ENCODE data around the gene KCNT1.

The KCNT1 gene

GRCh38 chr9:135745686-135746324 lies 43.8 kb downstream of the KCNT1 start:
- DNase-seq (ENCODE audit: low spot score), result no peak

GRCh38 chr9:135746565-135746964 lies 44.6 kb downstream of the KCNT1 start:
- DNase-seq (ENCODE audit: low spot score), result no peak

GRCh38 chr9:135747311-135747710 lies 45.3 kb downstream of the KCNT1 start:
- DNase-seq (ENCODE audit: low spot score), result no peak

- DNase-seq (ENCODE audit: low spot score), result no peak
These were observed 46.7 kb downstream of the KCNT1 start for GRCh38 chr9:135748676-135749075.

GRCh38 chr9:135749171-135750045 lies 47.4 kb downstream of the KCNT1 start:
- DNase-seq (ENCODE audit: low spot score), result no peak

GRCh38 chr9:135750786-135751185 lies 48.8 kb downstream of the KCNT1 start:
- no peak for DNase-seq (ENCODE audit: low spot score)

- DNase-seq (ENCODE audit: low spot score), result no peak
These were observed 49.5 kb downstream of the KCNT1 start for GRCh38 chr9:135751501-135751900.

GRCh38 chr9:135752281-135753204 lies 50.6 kb downstream of the KCNT1 start:
- no peak for DNase-seq (ENCODE audit: low spot score)

GRCh38 chr9:135753391-135754105 lies 51.6 kb downstream of the KCNT1 start:
- DNase-seq (ENCODE audit: low spot score), result no peak

GRCh38 chr9:135756576-135756975 lies 54.6 kb downstream of the KCNT1 start:
- no peak for DNase-seq (ENCODE audit: low spot score)

- DNase-seq (ENCODE audit: low spot score), result no peak
These were observed 55.4 kb downstream of the KCNT1 start for GRCh38 chr9:135757356-135757755.

- DNase-seq (ENCODE audit: low spot score), result no peak
These were observed 56.1 kb downstream of the KCNT1 start for GRCh38 chr9:135758056-135758455.

- DNase-seq (ENCODE audit: low spot score), result no peak
These were observed 56.9 kb downstream of the KCNT1 start for GRCh38 chr9:135758870-135759269.

GRCh38 chr9:135759676-135760300 lies 57.8 kb downstream of the KCNT1 start:
- no peak for DNase-seq (ENCODE audit: low spot score)

GRCh38 chr9:135760465-135760864 lies 58.5 kb downstream of the KCNT1 start:
- DNase-seq (ENCODE audit: low spot score), result no peak

- DNase-seq (ENCODE audit: low spot score), result no peak
These were observed 59.3 kb downstream of the KCNT1 start for GRCh38 chr9:135761150-135761844.

- DNase-seq (ENCODE audit: low spot score), result no peak
These were observed 59.8 kb downstream of the KCNT1 start for GRCh38 chr9:135761845-135762168.

GRCh38 chr9:135762921-135763320 lies 60.9 kb downstream of the KCNT1 start:
- no peak for DNase-seq (ENCODE audit: low spot score)

- DNase-seq (ENCODE audit: low spot score), result no peak
These were observed 61.9 kb downstream of the KCNT1 start for GRCh38 chr9:135763716-135764446.

- no peak for DNase-seq (ENCODE audit: low spot score)
These were observed 62.7 kb downstream of the KCNT1 start for GRCh38 chr9:135764731-135765130.

Data from AG08396 (cell line).